ENCODE results near the gene TMEFF2.

The TMEFF2 gene

GRCh38 chr2:191910518-191910917 is 284.2 kb downstream of the TMEFF2 start:
- no peak overlapping the region for H3K27ac ChIP-seq
- TF ChIP-seq ZFX (IDR thresholded peaks at IDR 0.05; ENCODE audit: borderline replicate concordance): no peak
- TF ChIP-seq CTCF (IDR thresholded peaks at IDR 0.05): no peak

- no peak for TF ChIP-seq CTCF (IDR thresholded peaks at IDR 0.05)
- TF ChIP-seq ZFX (IDR thresholded peaks at IDR 0.05; ENCODE audit: borderline replicate concordance): no peak
These were observed 285.9 kb downstream of the TMEFF2 start for GRCh38 chr2:191908874-191909273.

GRCh38 chr2:191907545-191907944 is 287.2 kb downstream of the TMEFF2 start:
- H3K27ac ChIP-seq: no peak overlapping the region
- TF ChIP-seq CTCF (IDR thresholded peaks at IDR 0.05) (no peak), ZFX (IDR thresholded peaks at IDR 0.05; ENCODE audit: borderline replicate concordance) (no peak)

More at GRCh38 chr2:191908874-191909273, 285.9 kb downstream of the TMEFF2 start:
- H3K27ac ChIP-seq: no peak overlapping the region

GRCh38 chr2:191907091-191907490 is 287.6 kb downstream of the TMEFF2 start:
- TF ChIP-seq CTCF (IDR thresholded peaks at IDR 0.05): no peak
- no peak for TF ChIP-seq ZFX (IDR thresholded peaks at IDR 0.05; ENCODE audit: borderline replicate concordance)

GRCh38 chr2:191905336-191905735 is 289.4 kb downstream of the TMEFF2 start:
- H3K27ac ChIP-seq: no peak overlapping the region
- TF ChIP-seq ZFX (IDR thresholded peaks at IDR 0.05; ENCODE audit: borderline replicate concordance) (no peak), CTCF (IDR thresholded peaks at IDR 0.05) (no peak)

More at GRCh38 chr2:191907091-191907490, 287.6 kb downstream of the TMEFF2 start:
- H3K27ac ChIP-seq: no peak overlapping the region

GRCh38 chr2:191901031-191901430 is 293.7 kb downstream of the TMEFF2 start:
- TF ChIP-seq CTCF (IDR thresholded peaks at IDR 0.05): no peak
- no peak for TF ChIP-seq ZFX (IDR thresholded peaks at IDR 0.05; ENCODE audit: borderline replicate concordance)

GRCh38 chr2:191899410-191899809 is 295.3 kb downstream of the TMEFF2 start:
- H3K27ac ChIP-seq: no peak overlapping the region
- no peak for TF ChIP-seq CTCF (IDR thresholded peaks at IDR 0.05)
- TF ChIP-seq ZFX (IDR thresholded peaks at IDR 0.05; ENCODE audit: borderline replicate concordance): no peak

More at GRCh38 chr2:191901031-191901430, 293.7 kb downstream of the TMEFF2 start:
- H3K27ac ChIP-seq: no peak overlapping the region

All from 22Rv1 (cell line).